ENCODE results near the gene CBX4.

Gene CBX4

GRCh38 chr17:79798299-79799173 is 40.7 kb downstream of the CBX4 start:
- TF ChIP-seq, protein P1, sequence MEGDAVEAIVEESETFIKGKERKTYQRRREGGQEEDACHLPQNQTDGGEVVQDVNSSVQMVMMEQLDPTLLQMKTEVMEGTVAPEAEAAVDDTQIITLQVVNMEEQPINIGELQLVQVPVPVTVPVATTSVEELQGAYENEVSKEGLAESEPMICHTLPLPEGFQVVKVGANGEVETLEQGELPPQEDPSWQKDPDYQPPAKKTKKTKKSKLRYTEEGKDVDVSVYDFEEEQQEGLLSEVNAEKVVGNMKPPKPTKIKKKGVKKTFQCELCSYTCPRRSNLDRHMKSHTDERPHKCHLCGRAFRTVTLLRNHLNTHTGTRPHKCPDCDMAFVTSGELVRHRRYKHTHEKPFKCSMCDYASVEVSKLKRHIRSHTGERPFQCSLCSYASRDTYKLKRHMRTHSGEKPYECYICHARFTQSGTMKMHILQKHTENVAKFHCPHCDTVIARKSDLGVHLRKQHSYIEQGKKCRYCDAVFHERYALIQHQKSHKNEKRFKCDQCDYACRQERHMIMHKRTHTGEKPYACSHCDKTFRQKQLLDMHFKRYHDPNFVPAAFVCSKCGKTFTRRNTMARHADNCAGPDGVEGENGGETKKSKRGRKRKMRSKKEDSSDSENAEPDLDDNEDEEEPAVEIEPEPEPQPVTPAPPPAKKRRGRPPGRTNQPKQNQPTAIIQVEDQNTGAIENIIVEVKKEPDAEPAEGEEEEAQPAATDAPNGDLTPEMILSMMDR (IDR thresholded peaks at IDR 0.05; ENCODE audit: insufficient read depth, low read length, missing control alignments): no peak
- H3K4me3 ChIP-seq (ENCODE audit: low read depth, low read length): no peak overlapping the region; the same call in 1 of the 2 replicates
- DNase-seq (ENCODE audit: low read depth, low spot score): no peak
- ChIA-PET CTCF (interaction anchor here (1.0 to 2.4 kb wide), 5 partner anchors 9 to 46 kb away, joined by 3 to 12 read pairs (median 4); no protein-coding TSS in a partner anchor), POLR2A (no interaction called here)

DNA sequence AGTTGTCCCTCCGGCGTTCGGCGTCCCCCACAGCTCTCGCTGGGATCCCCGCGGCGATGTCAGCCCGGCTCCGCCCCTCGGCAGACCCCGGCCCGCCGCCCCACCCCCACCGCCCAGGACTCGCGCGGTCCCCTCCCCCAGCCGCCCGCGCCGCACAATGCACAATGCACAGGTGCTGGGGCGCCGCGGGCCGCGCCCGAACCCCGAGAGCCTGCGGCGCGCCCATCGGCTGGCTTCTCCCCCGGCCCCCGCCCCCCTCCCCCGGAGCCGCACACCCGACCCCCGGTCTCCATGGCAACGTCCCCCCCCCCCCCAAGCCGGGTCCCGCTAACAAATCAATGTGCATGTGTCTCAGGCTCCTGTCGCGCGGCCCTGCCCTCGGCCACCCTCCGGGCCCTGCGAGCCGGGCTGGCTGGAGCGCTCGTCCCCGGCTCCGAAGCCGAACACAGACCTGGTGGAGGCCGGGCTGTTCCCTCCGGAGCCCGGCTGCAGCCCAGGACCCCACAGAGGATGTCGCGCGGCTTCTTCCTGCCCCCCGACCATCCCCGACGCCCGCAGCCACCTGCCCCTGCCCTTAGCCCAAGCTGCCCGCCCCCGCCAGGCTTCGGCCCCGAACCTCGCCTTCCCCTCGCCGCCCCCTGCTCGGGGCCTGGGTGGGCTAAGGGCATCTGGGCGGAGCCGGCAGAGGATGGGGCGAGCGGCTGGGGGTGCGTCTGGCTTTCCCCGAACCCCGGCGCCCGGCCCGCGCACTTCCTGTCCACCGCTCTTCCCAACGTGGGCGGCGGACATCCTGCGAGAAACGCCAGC is 41.5 kb downstream of the CBX4 start:
- ChIA-PET POLR2A (interaction anchor here (0.7 to 1.3 kb wide), 4 partner anchors 15 to 42 kb away, joined by 4 to 8 read pairs (median 4); partner anchors contain the start of gene CBX4), CTCF (interaction anchor here (0.9 to 2.4 kb wide), 7 partner anchors 11 to 188 kb away, joined by 3 to 12 read pairs (median 8); no protein-coding TSS in a partner anchor)
- DNase-seq (ENCODE audit: low read depth, low spot score): no peak

GRCh38 chr17:79796763-79797491 is 42.3 kb downstream of the CBX4 start, which contains the start of gene CBX8:
Gene CBX8, minus strand, starts transcription at chr17:79797077. Its CDS starts 79 bp downstream, at chr17:79796998.
- peak; percentile 89 for DNase-seq (ENCODE audit: low read depth, low spot score)
- TF ChIP-seq, protein P1 (IDR thresholded peaks at IDR 0.05; ENCODE audit: insufficient read depth, low read length, missing control alignments): peak; percentile 25
- POLR2A ChIA-PET: interaction anchor here (0.6 to 1.3 kb wide), 7 partner anchors 13 to 43 kb away, joined by 3 to 8 read pairs (median 4); partner anchors contain the start of gene CBX4
- H3K4me3 ChIP-seq (ENCODE audit: low read depth, low read length): peak within 1 kb of the TSS; percentile 82
- CTCF ChIA-PET: interaction anchor here (0.7 to 2.4 kb wide), 10 partner anchors 10 to 199 kb away, joined by 3 to 10 read pairs (median 4); no protein-coding TSS in a partner anchor

More for the DNA sequence above, 41.5 kb downstream of the CBX4 start:
- H3K4me3 ChIP-seq (ENCODE audit: low read depth, low read length): peak overlapping the region; percentile 62
- TF ChIP-seq, protein P1 (IDR thresholded peaks at IDR 0.05; ENCODE audit: insufficient read depth, low read length, missing control alignments): no peak

DNA sequence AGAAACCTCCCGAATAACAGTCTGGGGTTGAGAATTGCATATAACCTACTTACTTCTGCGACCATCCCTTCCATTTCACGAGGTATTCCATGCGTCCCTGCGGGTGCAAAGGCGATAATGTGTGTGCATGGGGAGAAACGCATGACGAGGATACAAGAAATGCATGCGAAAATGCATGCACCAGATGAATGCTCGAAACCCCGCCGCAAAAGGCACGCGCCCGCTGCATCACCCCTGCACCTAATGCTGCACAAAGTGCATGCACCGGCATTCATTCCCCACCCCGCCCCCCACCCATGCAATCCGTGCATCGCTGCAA is 42.8 kb downstream of the CBX4 start:
- CTCF ChIA-PET: interaction anchor here (0.7 to 2.4 kb wide), 10 partner anchors 9 to 199 kb away, joined by 3 to 10 read pairs (median 4); no protein-coding TSS in a partner anchor
- TF ChIP-seq, protein P1 (IDR thresholded peaks at IDR 0.05; ENCODE audit: insufficient read depth, low read length, missing control alignments): no peak
- no peak for DNase-seq (ENCODE audit: low read depth, low spot score)
- peak overlapping the region; percentile 82 for H3K4me3 ChIP-seq (ENCODE audit: low read depth, low read length)
- POLR2A ChIA-PET: interaction anchor here (0.6 to 1.3 kb wide), 5 partner anchors 14 to 43 kb away, joined by 3 to 8 read pairs (median 4); partner anchors contain the start of gene CBX4

DNA sequence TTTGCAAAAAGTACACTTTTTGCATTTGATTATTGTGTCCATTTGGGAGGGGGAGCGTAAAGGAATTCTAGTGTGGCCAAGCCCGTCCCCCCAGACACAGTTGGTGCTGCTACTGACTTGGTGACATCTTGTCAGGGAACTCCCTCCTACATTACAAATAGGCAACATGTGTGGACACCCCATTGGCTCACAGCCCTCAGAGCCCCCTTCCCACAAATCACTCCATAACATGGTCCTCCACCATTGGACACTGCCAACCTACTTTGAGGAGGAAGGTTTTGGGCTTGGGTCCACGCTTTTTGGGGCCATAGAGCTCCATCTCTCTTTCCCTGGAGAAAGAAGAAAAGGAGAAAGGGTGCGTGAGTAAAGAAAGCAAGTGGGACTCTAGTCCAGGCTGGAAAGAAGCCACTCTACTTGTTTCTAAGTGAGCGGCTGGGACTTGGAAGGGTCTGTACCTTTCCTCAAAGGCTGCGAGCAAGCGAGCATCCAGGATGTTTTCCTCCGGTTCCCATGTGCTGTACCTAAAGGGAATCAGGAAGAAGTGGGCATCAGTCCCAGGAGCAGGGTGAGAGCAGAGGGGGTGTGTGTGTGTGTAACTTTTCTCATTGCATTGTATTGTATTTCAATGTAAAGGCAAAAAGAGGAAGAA is 43.3 kb downstream of the CBX4 start:
- ChIA-PET CTCF (interaction anchor here (2.4 kb wide), 2 partner anchors 9 to 12 kb away, joined by 7 to 8 read pairs; no protein-coding TSS in a partner anchor), POLR2A (interaction anchor here (0.6 kb wide), 1 partner anchor 42 kb away, joined by 3 read pairs; no protein-coding TSS in a partner anchor)
- TF ChIP-seq, protein P1 (IDR thresholded peaks at IDR 0.05; ENCODE audit: insufficient read depth, low read length, missing control alignments): no peak
- DNase-seq (ENCODE audit: low read depth, low spot score): no peak
- peak overlapping the region; percentile 82 for H3K4me3 ChIP-seq (ENCODE audit: low read depth, low read length)

Data from AG04449 (cell line).